HPDE6-E6E7 (cell line): ENCODE measurements around the gene ATF3.

Experiments used
- DNase-seq: peaks from one replicate; pipeline ENCODE4 v3.0.0; 2011; ENCODE audit warnings: missing footprints; ENCODE audit errors: extremely low spot score

Gene ATF3

DNA sequence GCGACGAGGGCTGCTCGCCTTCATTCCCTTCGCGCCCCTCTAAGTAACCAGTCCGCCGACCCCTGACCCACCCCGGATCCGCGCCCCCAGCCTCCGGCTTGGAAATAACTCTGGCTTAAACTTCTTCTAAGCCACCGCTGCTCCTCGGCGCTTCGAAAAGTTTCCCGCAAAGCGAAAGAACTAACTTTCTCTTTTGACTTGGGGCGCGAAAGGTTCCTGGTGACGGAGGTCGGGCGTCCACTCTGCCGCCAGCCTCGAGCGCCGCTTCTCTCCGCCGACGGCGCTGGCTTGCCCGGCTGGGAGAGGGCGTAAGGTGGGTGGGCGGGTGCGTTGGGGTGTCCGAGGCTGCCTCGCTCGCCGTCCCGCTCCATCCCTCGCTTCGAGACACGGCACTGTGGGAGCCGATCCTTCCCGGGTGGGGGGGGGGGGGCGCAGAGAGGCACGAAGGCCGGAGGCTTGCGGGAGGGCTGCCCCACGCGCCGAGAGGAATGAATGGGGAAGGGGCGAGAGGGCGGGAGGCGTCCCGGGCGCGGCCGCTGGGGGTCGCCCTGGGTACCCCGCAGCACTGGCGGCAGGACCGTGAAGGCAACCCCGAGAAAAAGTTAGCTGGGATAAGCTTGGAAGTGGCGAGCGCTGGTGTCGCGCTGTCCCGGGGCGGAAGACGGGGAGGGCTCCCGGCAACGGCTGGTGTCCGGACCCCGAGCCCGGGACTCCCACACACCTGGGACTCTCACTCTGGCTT lies 569 bp downstream of the ATF3 start:
- DNase-seq: no peak

DNA sequence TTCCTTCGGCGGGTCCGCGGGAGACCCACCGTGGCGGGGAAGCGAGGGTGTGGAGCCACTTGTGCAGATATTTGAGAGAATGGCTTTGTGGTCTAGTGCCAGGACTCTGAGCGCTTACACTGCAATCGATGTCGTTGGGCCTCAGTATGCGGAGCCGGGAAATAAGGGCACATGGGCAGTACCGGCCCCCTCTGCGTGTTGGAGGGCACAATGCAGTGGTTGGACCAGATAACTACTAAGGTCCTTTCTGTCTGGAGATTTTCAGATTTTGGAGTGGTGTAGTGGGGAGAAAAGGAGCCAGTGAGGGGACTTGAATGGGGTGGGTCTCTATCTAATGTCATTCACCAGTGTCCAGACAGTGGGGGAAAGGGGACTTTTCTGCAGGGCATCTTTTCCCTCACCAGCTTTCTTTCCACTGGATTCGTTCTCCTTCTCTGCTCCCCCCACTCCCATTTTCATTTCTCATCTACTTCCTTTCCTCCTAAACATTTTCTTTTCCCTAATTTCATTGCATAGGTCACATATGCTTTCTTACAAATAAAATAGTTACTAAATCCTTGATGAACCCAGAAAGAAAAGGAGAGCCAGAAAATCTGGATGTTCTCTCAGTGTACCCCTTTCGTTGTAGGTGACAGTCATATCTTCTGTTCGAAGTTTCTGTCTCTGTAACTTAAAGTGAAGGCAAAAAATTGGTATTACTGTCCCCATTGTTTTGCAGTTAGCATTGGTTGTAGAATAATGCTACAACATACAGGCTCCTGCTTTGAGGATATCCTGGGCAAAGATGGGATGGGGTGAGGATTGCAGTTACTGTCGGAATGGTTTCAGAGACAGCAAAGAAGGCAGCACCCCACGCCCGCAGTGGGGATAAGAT lies 1.4 kb downstream of the ATF3 start:
- DNase-seq: no peak

DNA sequence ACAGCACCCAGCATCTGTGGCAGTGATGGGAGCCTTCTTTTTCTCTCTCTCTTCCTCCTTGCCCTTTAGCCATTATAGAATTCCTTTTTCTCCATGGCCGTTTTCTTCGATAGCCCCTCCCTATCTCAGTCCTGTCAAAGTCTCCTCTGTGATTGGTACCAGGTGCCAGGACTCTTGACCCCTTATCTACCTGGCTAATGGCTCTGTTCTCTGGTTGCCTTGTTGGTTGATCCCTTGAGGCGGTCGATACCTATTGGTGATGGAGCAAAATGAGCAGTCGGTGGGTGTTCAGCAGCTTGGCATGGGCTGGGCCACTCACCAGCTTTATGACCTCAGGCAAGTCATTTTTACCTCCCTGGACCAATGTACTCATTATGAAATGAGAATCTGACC lies 2.0 kb downstream of the ATF3 start:
- DNase-seq: no peak

DNA sequence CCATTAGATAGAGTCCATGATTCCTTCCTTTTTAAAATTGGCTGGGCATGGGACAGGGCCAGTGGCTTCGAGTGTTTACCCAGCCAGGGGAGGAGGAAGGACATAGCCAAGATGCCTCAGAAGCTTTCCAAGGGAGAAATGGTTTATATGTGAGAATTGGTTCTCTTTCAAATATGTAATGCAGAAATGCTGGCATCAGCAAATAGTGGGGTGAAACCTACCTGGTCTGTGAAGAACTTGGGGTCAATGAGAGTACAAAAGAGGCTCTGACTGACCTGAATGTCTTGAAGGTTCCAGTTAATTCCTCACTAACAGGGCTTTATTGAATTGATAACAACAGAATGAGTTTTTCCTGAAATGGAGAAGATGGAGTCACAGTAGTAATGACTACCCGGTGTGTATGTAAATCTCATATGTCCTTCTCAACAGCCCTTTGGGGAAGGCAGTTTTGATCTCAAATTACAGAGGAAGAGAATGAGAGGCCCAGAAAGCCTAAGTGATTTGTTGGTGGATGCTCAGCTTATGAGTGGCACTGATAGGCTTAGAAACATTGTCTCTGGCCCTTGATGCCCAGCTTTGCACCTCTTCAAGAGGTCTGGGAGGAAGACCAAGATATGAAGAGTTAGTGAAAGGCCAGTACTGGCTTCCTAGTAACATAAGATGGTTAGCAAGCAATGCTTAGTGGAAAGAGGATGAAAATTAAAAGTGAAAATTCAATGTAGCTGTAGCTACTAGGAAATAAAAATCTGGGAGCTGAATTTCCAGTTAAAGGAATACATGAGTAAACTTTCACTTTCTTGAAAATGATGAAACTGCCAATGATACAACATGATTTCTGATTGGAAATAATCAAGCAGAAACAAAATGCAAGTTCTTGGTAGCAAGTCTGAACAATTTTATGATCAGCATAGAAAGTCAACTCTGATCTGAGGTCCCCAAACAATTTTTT lies 2.7 kb downstream of the ATF3 start:
- DNase-seq: no peak

DNA sequence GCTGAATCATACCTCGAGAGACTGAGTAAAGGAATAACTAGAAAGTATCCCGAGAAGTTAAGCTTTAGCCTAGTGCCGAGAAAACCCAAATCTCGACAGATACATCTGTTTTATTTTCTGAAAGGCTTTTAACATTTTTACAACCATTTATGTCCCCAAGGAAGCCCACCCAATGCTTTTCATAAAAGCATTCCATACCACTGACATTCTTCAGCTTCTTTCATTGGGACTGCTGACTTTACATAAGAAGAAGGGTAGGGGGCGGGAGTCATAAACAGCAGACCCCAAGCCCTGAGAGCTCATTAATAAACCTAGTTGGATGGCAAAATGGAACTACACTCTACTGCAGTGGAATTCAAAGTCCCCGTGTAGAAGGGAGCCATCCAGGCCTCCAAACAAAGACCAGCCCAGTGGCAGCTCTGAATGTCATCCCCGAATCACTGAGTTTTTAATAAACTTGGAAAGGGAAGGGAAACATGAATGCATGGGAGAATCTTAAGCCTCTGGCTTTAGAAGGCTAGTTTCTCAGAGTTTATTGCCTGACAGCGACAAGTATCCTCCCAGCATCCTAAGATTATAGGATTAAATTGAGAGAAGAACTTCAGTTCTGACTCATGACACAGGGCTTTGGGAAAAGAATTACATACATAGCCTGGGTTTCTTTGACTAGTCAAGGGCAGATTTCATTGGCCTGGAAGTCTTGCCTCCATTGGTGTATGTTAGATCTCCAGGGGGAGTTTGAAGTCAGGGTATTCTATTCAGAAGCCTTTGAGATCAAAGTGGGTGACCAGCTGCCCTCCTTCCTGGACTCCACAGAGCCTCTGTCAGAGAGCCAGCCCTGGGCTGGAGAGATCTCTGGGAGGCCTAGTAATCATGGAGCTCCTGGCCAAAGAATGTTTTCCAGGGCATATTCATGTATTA lies 3.7 kb downstream of the ATF3 start:
- DNase-seq: no peak

DNA sequence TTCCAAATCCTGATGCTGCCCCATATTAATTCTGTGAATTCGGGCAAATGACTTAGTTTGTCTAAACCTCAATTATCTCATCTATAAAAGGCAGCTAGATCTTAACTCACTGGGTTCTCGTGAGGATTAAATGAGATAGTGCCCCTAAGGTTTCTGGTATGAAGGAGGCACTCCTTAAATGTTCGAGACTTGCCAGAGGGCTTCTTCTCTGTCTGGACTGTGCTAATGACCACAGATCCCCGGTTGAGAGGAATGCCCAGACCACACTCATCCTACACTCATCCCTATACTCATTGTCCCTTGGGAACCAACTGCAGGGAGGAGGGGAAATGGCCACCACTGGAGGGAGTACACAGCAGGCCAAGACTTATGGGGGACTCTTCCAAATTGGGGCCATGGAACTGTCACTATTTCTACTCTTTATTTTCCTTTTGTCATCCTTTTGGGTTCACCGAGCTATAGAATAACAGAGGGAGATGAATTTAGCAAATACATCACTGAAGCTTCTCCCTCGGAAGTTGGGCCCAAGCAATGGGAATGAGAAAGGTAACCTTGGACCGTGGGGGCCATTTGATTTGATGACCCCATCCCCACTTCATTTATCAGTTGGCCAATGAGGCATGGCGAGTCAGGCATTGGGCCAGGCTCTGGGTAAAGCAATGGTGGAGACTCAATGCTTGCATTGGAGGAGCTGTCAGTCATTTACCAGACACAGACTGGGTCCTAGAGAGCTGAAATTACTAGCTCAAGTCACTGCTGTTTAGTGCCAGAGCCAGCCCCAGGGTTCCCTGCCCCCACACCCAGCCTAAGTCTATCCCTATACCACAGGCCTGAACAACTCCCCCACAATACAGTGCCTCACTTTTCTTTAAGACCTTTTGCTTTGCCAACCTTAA lies 5.1 kb downstream of the ATF3 start:
- no peak for DNase-seq

DNA sequence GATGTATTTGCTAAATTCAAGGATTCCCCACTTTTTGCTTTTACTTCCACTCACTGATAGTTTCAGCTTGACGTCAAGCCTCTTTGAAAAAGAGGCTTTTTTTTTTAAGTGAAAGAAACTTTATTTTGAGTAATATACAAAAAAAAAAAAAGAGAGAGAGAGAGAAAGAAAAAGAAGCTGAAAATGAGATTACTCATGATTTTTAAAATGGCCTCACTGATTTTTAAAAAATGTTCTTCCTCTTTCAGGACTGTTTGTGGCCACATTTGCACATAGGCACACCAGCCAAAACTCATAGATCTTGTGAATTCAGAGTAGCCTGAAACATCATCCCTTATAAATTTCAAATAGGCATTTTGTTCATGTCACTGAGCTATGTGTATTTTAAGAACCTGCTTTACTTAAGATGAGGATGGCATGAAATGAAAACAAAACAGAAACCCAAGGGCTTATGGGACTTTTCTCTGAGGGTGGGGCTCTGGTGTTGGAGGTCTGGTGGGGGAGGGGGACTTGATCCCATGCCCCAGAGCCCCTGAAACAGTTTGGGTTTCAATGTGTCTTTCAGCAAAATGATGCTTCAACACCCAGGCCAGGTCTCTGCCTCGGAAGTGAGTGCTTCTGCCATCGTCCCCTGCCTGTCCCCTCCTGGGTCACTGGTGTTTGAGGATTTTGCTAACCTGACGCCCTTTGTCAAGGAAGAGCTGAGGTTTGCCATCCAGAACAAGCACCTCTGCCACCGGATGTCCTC lies 6.1 kb downstream of the ATF3 start:
- DNase-seq: no peak

DNA sequence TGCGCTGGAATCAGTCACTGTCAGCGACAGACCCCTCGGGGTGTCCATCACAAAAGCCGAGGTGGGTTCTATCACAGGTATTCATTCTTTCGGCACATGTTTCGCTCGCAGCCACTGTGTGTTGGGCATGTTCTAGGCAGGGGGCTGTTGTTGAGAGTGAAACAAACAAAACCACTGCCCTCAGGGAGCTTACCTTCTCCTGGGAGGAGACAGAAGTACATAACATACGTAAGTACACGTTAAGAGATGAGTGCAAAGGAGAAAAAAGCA lies 6.6 kb downstream of the ATF3 start:
- DNase-seq: no peak

DNA sequence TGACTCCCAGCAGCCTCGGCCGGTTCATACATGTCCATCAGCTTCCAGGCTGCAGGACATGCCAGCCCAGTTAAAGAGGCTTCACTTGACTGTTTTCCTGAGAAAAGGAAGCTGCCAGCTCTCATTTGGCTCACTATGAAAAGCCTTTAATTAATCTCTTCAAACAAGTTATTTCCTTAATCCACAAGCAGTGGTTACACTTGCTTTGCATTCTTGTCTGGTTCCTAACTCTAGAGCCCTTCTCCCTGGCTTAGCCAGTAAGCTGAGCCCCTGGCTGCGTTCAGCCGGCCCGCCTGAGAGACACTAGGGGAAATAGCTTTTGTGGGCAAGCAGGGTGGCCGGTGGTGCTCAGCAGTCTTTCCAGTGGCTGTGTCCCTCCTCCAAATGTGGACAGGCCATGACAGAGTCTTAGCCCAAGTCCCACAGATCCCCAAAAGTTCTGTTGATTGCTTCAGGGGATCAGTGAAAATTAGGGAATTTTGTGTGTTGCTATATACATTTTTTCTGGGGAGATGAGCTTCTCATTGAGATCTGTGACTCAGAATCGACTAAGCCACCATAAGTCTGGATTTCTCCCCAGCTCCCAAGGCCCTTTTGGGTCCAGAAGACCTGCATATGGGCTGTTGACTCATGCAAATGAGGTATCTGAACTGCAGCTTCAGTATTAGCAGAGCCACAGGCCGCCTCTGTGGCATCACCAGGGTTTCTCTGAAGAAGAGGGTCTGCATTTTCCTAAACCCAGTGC lies 10.1 kb downstream of the ATF3 start:
- DNase-seq: no peak

DNA sequence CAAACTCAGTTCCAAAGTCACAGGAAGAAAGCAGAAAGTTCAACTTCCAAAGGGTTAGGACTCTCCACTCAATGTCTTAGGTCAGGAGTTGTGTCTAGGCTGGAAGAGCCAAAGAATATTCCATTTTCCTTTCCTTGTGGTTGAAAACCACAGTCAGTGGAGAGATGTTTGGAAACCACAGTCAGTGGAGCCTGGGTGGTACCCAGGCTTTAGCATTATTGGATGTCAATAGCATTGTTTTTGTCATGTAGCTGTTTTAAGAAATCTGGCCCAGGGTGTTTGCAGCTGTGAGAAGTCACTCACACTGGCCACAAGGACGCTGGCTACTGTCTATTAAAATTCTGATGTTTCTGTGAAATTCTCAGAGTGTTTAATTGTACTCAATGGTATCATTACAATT lies 11.7 kb downstream of the ATF3 start:
- no peak for DNase-seq

DNA sequence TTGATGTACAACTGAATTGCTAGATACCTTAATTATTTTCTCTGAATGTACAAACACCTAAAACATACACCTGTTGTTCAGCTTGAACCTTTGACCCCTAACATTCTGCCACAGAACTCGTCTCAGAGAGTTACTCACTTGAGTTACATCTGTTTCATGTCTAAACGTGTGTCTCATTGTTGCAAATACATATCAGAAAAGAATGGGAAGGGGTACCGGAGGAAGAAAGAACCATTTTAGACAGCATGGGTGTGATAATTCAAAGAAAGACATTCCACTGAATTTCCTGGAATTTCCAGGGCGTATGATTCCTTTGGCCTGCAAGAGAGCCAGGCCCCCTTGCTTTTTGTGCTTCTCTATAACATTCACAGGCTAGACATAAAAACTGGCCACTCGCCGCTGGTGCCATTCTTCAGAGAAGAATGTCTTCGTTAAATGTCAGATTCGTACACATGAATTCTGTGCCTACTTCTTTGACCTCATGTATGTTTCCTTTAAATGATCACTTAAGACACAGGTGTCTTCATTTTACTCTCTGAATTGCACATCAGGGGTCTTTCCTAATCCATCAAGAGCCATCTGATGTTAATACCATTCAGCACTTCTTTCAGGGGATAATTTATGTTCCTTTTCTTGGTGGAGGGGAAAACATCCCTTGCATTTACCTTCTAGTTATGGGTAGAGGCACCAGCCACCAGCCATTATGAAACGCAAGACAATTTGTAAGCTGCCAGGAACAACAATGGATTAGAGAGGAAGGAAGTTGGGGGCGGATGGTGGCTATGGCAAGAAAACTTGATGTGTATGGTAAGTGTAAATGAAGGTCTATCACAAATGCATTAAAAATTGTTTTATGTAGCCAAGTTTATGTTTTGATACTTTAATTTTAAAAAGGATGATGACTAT lies 12.7 kb downstream of the ATF3 start:
- DNase-seq: no peak

DNA sequence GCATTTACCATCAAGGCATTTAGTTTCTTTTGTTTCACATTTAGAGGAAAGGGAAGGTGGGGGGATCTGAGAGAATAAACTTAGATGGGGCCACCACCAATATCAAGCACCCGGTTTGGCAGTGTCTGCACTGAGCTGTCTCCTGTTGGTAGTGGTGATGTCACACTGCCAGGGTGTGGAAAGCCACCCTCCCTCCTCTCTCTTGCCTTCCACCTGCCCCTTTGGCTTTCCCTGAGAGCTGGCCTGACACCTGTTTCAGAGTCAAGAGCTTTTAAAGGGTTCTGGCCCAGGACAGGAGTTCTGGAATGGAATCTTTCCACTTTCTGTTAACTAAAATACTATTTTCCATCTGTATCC lies 13.4 kb downstream of the ATF3 start:
- DNase-seq: no peak

DNA sequence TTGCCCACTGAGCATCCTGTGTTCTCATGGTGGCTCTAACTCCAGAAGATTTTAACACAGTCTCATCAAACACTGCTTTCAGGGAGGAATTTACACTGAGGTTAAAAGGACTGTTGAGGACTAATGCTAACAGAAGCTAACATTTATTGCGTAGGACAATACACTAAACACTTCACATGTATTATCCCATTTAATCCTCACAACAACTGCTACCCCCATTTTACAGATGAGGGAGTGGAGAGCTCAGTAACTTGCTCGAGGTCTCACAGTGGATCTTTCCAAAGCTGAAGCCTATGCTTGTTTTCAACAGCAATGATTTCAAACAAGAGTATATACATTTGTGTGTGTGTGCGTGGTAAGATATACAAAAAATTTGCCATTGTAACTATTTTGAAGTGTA lies 13.9 kb downstream of the ATF3 start:
- no peak for DNase-seq

DNA sequence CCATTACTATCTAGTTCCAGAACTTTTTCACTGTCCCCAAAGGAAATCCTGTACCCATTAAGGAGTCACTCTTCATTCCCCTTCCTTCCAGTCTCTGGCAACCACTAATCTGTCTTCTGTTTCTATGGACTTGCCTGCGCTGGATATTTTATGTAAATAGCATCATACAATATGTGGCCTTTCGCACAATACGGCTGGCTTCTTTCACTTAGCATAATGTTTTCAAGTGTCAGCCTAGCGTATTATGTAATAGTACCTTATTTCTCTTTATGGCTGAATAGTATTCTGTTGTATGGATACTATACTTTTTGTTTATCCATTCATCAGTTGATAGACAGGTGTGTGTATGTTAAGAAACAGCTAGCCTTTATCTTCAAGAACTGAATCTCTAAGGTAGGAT lies 14.3 kb downstream of the ATF3 start:
- no peak for DNase-seq

DNA sequence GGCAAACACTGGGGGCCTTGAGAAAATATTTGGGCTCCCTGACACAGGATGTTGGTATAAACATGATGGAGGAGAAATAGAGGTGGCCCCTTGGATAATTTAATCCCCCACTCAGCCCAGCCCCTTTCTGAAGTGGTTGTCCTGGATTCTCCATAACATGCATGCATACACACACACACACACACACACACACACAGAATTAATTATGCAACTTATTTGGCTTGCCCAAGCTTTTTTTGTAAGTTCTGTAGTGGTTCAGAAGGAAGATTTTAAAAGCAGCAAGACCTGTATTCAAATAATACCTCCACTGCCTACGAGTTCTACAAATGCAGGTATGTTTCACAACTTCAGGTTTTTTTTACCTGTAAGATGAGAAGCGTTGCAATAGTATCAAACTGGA lies 15.0 kb downstream of the ATF3 start:
- DNase-seq: no peak

DNA sequence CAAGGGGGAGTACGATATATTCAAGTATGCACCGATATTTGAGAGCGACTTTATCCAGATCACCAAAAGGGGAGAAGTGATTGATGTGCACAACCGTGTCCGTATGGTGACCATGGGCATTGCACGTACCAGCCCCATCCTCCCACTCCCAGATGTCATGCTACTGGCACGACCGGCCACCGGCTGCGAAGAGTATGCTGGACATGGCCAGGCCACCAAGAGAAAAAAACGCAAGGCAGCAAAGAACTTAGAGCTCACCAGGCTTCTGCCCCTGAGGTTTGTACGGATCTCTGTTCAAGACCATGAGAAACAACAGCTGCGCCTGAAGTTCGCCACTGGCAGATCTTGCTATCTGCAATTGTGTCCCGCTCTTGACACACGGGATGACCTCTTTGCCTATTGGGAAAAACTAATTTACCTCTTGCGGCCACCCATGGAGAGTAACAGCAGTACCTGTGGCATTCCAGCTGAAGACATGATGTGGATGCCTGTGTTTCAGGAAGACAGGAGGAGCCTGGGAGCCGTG lies 16.5 kb downstream of the ATF3 start:
- no peak for DNase-seq

DNA sequence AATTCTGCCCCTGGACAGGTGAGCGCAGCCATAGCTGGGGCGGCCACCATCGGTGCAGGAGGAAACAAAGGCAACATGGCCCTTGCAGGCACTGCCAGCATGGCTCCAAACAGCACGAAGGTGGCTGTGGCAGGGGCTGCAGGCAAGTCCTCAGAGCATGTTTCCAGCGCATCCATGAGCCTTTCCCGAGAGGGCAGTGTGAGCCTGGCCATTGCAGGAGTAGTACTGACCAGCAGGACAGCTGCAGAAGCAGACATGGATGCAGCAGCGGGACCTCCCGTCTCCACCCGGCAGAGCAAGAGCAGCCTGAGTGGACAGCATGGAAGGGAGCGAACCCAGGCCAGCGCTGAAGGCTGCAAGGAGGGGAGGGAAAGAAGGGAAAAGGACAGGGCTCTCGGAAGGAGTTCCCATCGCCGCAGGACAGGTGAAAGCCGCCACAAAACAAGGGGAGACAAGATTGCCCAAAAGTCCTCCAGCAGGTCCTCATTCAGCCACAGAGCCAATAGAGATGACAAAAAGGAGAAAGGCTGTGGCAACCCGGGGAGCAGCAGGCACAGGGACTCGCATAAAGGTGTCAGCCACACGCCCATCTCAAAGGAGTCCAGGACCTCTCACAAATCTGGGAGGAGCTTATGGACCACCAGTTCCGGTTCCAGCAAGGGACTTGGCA lies 17.4 kb downstream of the ATF3 start:
- DNase-seq: no peak
